ENCODE data around the gene RNF224.
"Not testable (repeated sequence)": the region's sequence is repeated elsewhere in the genome, so short reads cannot be mapped to it uniquely, and the experiment has no call there.

RNF224 gene

DNA sequence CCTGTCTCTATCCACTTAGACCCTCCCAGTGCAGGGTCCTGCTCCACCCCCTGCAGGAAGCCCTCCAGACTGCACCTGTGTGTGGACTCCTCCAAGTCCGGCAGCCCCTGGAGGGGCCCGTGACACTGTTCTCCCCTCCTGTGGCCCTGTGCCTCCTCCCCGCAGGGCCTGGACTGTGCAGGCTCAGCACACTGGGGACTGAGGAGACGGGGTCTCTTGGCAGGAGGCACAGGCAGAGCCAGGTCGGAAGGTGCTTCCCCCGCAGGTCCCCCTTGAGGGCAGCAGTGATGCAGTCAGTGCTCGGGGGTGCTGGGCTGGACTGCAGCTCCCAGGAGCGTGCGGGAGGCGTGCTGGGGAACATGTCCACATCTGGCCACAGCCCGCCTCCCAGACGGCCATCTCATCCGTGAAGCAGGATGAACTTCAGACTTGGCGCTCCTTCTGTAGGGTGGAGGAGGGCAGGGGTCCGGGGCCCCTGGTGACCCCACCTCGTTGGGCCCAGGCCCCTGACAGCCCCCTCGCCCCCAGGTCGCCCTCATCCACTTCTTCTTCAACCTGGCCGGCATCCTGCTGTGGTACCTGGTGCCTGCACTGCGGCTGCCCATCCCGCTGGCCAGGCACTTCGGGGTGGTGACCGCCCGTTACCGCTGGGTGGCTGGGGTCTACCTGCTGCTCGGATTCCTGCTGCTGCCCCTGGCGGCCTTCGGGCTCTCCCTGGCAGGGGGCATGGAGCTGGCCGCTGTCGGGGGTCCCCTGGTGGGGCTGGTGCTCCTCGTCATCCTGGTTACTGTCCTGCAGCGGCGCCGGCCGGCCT, 8.3 kb downstream of the RNF224 start:
- in situ Hi-C loops (cut with MboI; ENCODE audit: low sequenced_read_pairs), result no loop called here

DNA sequence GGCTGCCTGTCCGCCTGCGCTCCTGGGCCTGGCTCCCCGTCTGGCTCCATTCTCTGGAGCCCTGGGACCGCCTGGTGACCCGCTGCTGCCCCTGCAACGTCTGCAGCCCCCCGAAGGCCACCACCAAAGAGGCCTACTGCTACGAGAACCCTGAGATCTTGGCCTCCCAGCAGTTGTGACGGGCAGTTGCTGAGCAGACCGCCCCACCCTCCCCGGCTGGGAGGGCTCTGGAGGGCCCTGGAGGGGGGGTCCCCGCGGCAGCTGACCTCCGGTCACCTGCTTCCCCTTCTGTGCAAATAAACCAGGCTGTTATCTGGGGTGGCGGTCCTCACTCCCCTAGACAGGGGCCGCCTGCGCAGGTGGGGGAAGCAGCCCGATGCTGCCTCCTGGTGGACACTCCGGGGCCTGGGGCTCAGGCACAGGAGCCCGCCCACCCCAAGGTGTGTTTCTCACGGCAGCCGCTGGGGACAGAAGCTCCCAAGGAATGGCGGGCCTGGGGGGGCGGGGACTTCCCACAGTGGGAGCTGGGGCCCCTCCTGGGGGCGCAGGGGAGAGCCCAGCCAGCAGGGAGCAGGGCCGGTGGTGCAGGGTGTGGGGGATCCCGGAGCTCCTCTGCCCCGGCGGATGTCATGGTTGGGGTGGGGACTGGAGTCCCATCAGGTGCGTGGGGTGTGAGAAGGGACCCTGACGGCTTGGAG, 9.1 kb downstream of the RNF224 start:
- in situ Hi-C loops (cut with MboI; ENCODE audit: low sequenced_read_pairs), result no loop called here

- in situ Hi-C loops (cut with MboI; ENCODE audit: low sequenced_read_pairs), result no loop called here
These were observed 9.7 kb downstream of the RNF224 start for GRCh38 chr9:137236936-137237421.

GRCh38 chr9:137237759-137238726, 10.7 kb downstream of the RNF224 start:
- in situ Hi-C loops (cut with MboI; ENCODE audit: low sequenced_read_pairs), result no loop called here

- in situ Hi-C loops (cut with MboI; ENCODE audit: low sequenced_read_pairs), result not testable (repeated sequence)
These were observed 12.4 kb downstream of the RNF224 start for GRCh38 chr9:137239541-137240200.

DNA sequence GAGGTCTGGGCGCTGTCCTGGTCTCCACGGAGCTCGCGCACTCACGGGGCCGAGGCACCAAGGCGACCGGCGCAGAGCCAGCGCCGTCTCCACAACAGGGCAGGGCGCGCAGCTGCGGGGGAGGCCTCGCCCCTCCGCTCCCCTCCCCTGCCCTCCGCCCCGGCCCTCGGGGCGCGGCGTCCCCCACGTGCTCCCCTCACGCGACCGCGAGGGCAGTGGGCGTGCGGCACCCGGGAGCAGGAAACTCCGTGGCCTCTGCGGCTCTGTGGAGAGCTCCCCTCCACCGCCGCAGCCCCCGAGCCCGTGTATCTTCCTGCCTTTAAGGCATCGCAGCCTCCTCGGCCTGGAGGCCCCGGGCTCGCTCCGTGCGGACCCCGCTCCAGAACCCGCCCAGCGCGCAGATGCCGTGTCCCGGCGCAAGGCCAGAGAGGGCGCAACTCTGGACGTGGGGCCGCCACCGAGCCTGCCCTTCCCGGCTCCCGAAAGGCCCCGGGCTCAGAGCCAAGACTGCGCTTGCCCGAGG, 13.1 kb downstream of the RNF224 start:
- in situ Hi-C loops (cut with MboI; ENCODE audit: low sequenced_read_pairs), result no loop called here

DNA sequence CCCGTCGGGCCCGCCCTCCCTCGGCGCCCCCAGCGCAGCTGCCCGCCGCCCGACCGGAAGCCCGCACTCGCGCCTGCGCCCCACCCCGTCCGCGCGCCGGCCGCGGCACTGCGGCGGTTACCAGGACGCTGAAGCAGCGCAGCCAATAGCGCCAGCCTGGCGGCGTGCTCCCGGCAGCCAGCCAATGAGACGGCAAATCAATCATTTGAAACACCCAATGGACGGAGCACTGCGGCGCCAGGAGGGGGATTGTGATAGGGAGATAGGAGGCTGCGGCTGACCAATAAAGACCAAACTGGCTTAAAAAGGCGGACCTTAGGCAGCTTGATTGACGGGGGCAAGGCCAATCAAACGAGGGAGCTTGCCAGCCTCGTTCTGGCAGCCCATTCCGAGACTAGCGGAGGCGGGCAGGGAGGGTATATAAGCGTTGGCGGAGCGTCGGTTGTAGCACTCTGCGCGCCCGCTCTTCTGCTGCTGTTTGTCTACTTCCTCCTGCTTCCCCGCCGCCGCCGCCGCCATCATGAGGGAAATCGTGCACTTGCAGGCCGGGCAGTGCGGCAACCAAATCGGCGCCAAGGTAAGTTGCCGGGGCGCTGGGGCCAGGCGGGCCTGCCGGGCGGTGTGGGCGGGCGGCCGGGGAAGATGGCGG, 13.7 kb downstream of the RNF224 start, which contains the start of gene TUBB4B:
Gene TUBB4B (plus strand): TSS at position 447 of the 649 bp plus-strand sequence. CDS start 74 bp downstream, at position 521.
- in situ Hi-C loops (cut with MboI; ENCODE audit: low sequenced_read_pairs), result no loop called here

- in situ Hi-C loops (cut with MboI; ENCODE audit: low sequenced_read_pairs), result no loop called here
These were observed 14.4 kb downstream of the RNF224 start for GRCh38 chr9:137241490-137242268.

DNA sequence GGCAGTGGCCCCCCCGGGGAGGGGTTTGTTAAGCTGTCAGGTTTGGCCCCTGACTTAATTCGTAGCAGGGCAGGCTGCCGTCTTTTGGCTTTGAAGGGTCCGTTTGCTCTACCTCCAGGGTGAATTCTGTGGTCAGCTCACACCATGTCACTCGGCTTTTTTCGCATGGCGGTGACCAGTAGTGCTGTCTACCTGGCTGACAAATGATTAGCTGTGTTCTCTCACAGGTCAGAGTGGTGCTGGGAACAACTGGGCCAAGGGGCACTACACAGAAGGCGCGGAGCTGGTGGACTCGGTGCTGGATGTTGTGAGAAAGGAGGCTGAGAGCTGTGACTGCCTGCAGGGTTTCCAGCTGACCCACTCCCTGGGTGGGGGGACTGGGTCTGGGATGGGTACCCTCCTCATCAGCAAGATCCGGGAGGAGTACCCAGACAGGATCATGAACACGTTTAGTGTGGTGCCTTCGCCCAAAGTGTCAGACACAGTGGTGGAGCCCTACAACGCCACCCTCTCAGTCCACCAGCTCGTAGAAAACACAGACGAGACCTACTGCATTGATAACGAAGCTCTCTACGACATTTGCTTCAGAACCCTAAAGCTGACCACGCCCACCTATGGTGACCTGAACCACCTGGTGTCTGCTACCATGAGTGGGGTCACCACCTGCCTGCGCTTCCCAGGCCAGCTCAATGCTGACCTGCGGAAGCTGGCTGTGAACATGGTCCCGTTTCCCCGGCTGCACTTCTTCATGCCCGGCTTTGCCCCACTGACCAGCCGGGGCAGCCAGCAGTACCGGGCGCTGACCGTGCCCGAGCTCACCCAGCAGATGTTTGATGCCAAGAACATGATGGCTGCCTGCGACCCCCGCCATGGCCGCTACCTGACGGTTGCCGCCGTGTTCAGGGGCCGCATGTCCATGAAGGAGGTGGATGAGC, 15.2 kb downstream of the RNF224 start:
- in situ Hi-C loops (cut with MboI; ENCODE audit: low sequenced_read_pairs), result no loop called here

DNA sequence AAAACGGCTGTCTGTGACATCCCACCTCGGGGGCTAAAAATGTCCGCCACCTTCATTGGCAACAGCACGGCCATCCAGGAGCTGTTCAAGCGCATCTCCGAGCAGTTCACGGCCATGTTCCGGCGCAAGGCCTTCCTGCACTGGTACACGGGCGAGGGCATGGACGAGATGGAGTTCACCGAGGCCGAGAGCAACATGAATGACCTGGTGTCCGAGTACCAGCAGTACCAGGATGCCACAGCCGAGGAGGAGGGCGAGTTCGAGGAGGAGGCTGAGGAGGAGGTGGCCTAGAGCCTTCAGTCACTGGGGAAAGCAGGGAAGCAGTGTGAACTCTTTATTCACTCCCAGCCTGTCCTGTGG, 15.9 kb downstream of the RNF224 start:
- in situ Hi-C loops (cut with MboI; ENCODE audit: low sequenced_read_pairs), result not testable (repeated sequence)

GRCh38 chr9:137243626-137244485, 16.6 kb downstream of the RNF224 start:
- in situ Hi-C loops (cut with MboI; ENCODE audit: low sequenced_read_pairs), result no loop called here

GRCh38 chr9:137244486-137245449, 17.5 kb downstream of the RNF224 start:
- in situ Hi-C loops (cut with MboI; ENCODE audit: low sequenced_read_pairs), result no loop called here

GRCh38 chr9:137245450-137246421, 18.4 kb downstream of the RNF224 start:
- in situ Hi-C loops (cut with MboI; ENCODE audit: low sequenced_read_pairs), result no loop called here

DNA sequence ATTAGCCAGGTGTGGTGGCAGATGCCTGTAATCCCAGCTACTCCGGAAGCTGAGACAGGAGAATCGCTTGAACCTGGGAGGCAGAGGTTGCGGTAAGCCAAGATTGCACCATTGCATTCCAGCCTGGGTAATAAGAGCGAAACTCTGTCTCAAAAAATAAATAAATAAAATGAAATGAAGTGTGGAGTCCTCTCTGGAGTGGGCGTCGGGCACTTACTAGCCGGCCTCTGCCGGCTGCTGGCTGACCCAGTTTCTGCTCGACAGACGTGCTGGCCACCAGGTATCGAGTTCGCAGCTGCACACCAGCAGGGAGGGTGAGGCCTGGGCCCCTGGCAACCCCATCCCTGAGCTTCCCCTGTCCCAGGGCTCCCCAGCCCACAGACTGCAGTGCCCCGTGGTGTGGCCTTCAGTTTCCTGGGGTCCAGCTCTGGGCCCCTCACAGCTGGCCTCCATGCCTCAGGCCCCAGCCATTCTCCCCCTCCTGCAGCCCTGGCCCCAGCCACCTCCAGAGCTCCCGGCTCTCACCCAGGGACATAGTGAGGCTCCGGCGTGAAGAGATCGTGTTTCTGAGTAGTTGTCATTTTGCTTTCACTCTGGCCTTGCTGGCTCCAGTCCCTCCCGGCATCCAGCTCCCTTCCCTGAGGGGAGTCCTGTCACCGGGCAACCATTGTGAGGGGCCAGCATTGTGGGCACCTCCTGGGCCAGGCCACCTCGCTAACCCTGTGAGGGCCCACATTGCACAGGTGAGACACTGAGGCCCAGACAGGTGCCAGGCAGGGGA, 20.0 kb downstream of the RNF224 start:
- in situ Hi-C loops (cut with MboI; ENCODE audit: low sequenced_read_pairs), result no loop called here
